GM21528 (cell line): ENCODE data around the gene NFE2L3.
"Not testable (repeated sequence)": the region's sequence is repeated elsewhere in the genome, so short reads cannot be mapped to it uniquely, and the experiment has no call there.

ENCODE experiments used
- ATAC-seq: cut with Tn5 transposase; IDR thresholded peaks from one replicate; pipeline ENCODE4 v1.9.1; 2021; ENCODE audit warnings: mild to moderate bottlenecking, moderate library complexity; ENCODE audit not compliant: unreplicated experiment, low FRiP score

The NFE2L3 gene

DNA sequence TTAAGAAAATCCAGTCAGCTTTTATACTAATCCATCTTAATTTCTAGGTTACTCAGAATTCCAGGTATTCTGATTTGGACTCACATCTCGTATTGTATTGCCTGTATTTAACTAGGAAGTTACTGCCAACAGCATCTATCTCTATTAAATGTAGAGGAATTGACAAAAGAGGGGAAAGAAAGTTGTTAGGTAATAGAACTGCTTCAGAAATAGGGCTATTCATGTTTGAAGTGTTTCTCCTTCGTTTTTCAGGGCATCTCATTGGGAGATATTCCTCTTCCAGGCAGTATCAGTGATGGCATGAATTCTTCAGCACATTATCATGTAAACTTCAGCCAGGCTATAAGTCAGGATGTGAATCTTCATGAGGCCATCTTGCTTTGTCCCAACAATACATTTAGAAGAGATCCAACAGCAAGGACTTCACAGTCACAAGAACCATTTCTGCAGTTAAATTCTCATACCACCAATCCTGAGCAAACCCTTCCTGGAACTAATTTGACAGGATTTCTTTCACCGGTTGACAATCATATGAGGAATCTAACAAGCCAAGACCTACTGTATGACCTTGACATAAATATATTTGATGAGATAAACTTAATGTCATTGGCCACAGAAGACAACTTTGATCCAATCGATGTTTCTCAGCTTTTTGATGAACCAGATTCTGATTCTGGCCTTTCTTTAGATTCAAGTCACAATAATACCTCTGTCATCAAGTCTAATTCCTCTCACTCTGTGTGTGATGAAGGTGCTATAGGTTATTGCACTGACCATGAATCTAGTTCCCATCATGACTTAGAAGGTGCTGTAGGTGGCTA is 32.5 kb downstream of the NFE2L3 start:
- not testable (repeated sequence) for ATAC-seq

- ATAC-seq = no peak
These were observed 33.3 kb downstream of the NFE2L3 start for GRCh38 chr7:26185131-26185843.

DNA sequence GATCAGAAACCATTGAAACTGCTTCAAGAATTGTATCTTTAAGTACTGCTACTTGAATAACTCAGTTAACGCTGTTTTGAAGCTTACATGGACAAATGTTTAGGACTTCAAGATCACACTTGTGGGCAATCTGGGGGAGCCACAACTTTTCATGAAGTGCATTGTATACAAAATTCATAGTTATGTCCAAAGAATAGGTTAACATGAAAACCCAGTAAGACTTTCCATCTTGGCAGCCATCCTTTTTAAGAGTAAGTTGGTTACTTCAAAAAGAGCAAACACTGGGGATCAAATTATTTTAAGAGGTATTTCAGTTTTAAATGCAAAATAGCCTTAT is 33.8 kb downstream of the NFE2L3 start:
- no peak for ATAC-seq

GRCh38 chr7:26186364-26187311 is 34.6 kb downstream of the NFE2L3 start:
- ATAC-seq = no peak

DNA sequence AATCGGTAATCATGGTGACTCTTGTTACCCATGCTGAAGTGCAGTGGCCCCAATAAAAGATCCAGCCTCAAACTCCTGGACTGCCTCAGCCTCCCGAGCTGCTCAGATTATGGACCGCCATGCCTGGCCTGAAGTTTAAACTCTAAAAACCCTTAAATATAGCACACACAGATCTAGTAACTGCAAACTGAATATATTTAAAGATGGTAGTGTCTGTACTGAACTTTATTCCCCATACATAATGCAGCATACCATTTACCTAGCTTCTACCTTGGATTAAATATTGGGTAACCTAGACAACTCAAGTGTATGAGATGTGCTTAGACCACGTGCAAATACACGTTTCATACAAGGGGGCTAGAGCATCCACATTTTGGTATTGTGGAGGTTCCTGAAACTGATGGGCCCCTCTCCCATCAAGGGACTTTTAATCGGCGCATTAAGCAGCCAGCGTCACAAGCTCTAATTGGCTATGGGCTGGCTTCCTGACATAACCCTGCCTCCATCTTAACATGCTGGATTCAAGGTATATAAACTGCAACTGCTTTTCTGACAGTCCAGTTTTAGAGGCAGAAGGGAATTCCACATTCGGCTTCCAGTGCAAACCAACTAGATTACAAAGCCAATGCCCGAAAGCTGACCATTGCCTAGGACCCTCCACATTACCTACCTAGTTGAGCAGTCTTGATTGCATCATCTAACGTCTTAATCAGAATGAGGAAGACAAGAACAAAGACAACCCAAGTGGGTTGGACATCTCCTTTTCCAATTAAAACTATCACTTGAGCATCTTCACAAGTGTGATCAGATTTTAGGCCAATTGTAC is 35.6 kb downstream of the NFE2L3 start:
- no peak for ATAC-seq

DNA sequence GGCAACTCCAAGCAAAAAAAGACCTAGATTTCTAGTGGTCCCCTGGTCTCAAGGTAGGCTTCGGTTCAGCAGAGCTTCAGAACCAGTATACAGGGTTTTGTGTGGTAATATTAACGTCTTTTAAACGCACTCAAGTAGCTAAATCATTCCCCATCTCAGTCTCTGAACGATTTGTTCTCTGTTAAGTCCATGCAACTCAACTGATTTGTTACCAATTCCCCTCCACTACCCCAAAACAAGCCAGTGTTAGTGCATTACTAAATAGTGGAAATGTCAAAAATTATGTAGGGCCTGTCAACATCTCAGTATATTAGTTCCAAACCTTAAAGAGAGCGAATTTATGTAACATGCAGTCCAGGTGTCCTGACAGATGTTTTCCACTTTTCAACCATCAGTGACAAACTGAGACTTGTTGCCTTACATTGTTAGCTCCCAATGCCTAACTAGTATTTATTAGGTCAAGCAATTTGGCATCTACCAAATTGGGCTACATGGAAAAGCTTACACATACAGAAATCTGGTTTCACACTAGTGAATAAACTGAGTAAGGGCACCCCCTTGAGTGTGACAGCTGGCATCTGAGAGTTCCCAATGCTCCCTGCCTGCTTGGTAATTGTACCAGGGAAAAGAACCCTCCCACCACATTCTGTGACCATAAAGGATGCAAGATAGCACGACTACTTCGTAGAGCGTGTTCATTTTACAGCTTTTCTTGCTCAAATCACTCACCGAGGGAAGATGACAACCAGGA is 36.4 kb downstream of the NFE2L3 start:
- ATAC-seq = no peak

- no peak for ATAC-seq
These were observed 37.1 kb downstream of the NFE2L3 start for GRCh38 chr7:26188957-26189541.

DNA sequence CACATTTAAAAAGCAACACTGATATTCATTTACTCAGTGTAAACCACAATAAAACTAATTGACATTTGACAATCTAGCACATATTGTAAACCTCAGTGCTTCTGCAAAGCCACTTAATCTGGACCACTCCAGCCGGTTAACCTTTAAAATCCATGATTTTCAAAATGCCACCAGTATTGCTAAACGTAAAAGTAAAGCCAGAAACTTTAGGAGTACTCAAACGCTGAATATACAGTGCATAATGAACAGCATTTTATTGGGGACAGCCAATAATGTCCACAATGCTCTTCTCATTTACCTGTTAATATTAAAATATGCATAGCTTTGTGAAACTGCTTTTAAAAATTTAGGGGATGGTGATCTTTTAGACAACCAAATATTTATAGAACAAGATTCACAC is 37.7 kb downstream of the NFE2L3 start:
- no peak for ATAC-seq

GRCh38 chr7:26190417-26190869 is 38.4 kb downstream of the NFE2L3 start:
- no peak for ATAC-seq

GRCh38 chr7:26191233-26191973 is 39.4 kb downstream of the NFE2L3 start:
- ATAC-seq = no peak

- no peak for ATAC-seq
These were observed 40.0 kb downstream of the NFE2L3 start for GRCh38 chr7:26191974-26192479.

- ATAC-seq = no peak
These were observed 40.6 kb downstream of the NFE2L3 start for GRCh38 chr7:26192485-26193087.

GRCh38 chr7:26193432-26194207 is 41.6 kb downstream of the NFE2L3 start:
- ATAC-seq = no peak

DNA sequence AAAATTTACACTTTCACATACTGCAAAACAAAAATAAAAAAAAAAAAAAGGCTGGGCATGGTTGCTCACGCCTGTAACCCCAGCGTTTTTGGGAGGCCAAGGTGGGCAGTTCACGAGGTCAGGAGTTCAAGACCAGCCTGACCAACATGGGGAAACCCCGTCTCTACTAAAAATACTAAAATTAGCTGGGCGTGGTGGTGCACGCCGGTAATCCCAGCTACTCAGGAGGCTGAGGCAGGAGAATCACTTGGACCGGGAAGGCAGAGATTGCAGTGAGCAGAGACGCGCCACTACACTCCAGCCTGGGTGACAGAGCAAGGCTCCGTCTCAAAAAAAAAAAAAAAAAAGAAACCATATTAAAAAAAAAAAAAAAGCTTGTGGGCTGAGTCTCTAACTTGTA is 42.8 kb downstream of the NFE2L3 start:
- not testable (repeated sequence) for ATAC-seq

GRCh38 chr7:26195182-26195581 is 43.2 kb downstream of the NFE2L3 start:
- ATAC-seq = no peak

DNA sequence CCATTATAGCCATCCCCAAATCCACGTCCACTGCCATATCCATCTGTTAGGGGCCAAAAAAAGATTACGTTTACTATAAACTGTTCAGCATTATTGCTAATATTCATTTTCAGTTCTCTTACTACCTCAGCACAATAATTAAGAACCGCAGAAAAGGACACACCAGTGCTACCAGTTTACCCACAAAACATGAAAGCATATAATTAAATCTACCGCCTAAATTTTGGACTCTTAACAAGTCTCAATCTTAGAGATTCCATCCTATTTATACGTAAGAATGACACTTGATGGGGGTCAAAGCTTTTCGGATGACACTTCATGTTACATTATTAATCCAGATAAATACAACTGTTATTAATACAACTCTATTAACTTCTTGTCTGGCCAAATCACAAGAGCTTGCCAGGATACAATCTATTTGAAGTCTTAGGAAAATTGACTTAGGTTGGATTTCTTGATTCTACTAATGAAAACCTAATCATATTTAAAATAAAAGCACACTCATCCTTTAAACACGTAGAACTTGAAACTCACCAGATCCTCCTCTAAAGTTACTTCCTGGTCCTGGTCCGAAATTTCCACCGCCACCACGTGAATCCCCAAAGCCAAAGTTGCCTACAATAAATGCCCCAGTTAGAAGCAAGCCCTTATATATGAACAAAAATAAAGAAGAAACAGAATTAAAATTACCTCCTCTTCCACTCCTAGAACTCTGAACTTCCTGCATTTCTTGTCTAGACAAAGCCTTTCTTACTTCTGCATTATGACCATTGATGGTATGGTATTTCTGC is 44.1 kb downstream of the NFE2L3 start:
- no peak for ATAC-seq
